Duodenal mucosa (tissue), 2 donors: ENCODE measurements around the gene LTBP3.

ENCODE experiments used
- H3K27ac ChIP-seq: one replicate; pipeline ENCODE4 v1.7.0; 2013; ENCODE audit warnings: low read depth, low read length
- H3K27me3 ChIP-seq, 2 donors: one replicate each; pipeline ENCODE4 v1.7.0; 2013; ENCODE audit warnings: low read length in 2 of 2, control low read depth in 1 of 2; ENCODE audit not compliant: insufficient read depth in 2 of 2, control insufficient read depth in 1 of 2
- H3K36me3 ChIP-seq, 2 donors: one replicate each; pipeline ENCODE4 v1.7.0; 2013; ENCODE audit warnings: low read length in 2 of 2, control low read depth in 1 of 2; ENCODE audit not compliant: insufficient read depth in 2 of 2, control insufficient read depth in 1 of 2
- H3K4me1 ChIP-seq, 2 donors: one replicate each; pipeline ENCODE4 v1.7.0; 2013; ENCODE audit warnings: low read length in 2 of 2, control low read depth in 1 of 2; ENCODE audit not compliant: insufficient read depth in 2 of 2, control insufficient read depth in 1 of 2
- H3K4me3 ChIP-seq, 2 donors: one replicate each; pipeline ENCODE4 v1.7.0; 2013; ENCODE audit warnings: low read length in 2 of 2, low read depth in 1 of 2
- H3K9ac ChIP-seq, 2 donors: one replicate each; pipeline ENCODE4 v1.7.0; 2013; ENCODE audit warnings: low read length in 2 of 2, low read depth in 1 of 2
- H3K9me3 ChIP-seq, 2 donors: one replicate each; pipeline ENCODE4 v1.7.0; 2013; ENCODE audit warnings: low read length in 2 of 2, control low read depth in 1 of 2; ENCODE audit not compliant: control insufficient read depth in 1 of 2

Gene LTBP3

DNA sequence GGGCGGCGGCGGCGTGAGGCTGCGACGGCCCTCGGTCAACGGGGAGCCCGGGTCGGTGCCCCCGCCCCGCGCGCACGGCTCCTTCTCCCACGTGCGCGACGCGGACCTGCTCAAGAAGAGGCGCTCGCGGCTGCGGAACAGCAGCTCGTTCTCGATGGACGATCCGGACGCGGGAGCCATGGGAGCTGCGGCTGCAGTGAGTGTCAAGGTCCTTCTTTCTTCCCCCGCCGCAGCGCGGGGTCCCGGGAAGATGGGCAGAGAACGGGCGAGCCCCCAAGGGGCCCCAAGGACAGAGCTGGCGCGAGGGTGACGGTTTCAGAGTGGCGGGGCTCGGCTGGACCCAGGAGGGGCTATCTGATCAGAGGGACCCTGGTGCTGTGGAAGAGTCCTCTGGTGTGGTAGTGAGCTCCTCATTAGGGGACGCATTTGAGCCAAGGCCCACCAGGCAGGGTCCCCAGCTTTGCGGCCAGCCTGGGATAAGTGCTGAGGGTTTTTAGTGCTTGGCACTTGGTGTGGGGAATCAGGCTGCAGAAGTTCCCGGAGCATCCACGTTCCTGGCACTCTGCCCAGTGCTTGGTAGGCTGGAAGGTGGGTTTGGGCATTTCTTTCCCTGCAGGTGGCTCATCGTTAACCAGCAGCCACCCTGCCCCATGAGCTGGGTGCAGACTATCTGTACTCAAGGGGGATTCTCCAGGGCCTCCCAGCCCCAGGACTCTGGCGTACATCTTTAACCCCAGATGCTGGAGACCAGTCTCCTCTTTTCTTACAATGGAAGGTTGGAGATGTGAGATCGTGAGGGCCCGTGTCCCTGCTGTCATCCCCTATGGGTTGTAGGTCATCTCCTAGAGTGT is 27.5 kb upstream of the LTBP3 start:
- Histone ChIP-seq H3K27me3 (peaks cover 0 to 4% of the 10 kb centered on the region in 2 donors), H3K27ac (no peak overlapping the region), H3K9me3 (no peaks in the 10 kb centered on the region), H3K4me1 (peaks cover 14 to 29% of the 10 kb centered on the region in 2 donors), H3K4me3 (no peak overlapping the region), H3K36me3 (peaks cover 15 to 34% of the 10 kb centered on the region in 2 donors), H3K9ac (no peak overlapping the region)

DNA sequence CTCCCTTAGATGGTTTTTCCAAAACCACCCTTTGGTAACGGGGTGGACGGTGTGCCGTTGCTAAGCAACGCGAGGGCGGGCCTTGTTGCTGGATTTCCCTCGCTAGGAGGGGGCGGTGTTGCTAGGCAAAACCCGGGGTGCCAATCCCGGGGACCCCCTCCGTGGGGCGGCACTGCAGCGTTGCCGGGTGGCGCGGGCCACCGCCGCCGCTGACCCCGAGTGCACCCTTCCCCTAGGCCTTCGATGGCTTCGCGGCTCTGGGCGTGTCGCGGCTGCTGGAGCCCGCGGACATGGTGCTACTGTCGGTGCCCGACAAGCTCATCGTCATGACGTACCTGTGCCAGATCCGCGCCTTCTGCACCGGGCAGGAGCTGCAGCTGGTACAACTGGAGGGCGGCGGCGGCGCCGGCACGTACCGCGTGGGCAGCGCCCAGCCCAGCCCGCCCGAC is 26.6 kb upstream of the LTBP3 start:
- Histone ChIP-seq H3K36me3 (peaks cover 10 to 36% of the 10 kb centered on the region in 2 donors), H3K4me1 (peaks cover 14 to 24% of the 10 kb centered on the region in 2 donors), H3K9ac (no peak overlapping the region), H3K27me3 (peaks cover 0 to 4% of the 10 kb centered on the region in 2 donors), H3K27ac (no peak overlapping the region), H3K9me3 (no peaks in the 10 kb centered on the region), H3K4me3 (no peak overlapping the region)

DNA sequence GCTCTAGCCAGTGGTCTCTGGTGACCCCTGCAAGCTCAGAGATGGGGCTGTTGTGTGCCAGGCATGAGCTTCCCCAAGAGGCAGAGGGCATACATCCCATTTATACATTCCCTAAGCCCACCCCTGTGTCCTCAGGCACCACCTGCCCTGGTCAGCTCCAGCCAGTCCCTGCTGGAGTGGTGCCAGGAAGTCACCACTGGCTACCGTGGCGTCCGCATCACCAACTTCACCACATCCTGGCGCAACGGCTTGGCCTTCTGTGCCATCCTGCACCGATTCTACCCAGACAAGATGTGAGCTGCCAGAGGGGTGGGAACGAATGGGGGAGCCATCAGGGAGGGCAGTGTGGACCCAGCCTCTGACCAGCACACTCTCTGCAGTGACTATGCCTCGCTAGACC is 25.9 kb upstream of the LTBP3 start:
- Histone ChIP-seq H3K36me3 (peaks cover 16 to 42% of the 10 kb centered on the region in 2 donors), H3K4me3 (no peak overlapping the region), H3K9ac (no peak overlapping the region), H3K4me1 (peaks cover 16 to 22% of the 10 kb centered on the region in 2 donors), H3K27me3 (peaks cover 0 to 4% of the 10 kb centered on the region in 2 donors), H3K9me3 (no peaks in the 10 kb centered on the region), H3K27ac (no peak overlapping the region)

DNA sequence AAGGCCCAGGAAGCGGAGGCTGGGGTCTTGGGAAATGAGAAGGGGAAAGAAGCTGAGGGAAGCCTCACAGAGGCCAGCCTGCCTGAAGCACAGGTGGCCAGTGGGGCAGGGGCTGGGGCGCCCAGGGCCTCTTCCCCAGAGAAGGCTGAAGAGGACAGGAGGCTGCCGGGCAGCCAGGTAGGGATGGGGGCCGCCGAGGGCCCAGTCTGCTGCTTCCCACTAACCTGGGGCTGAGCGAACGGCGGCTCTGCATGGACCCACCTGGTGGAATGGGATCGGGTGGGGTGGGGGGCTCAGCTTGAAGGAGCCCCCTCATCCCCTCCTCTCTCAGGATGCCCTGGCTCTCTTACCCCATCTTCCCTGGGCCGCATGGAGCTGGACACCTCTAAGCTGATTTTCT is 25.4 kb upstream of the LTBP3 start:
- no peak overlapping the region for H3K4me3 ChIP-seq
- peaks cover 20 to 23% of the 10 kb centered on the region in 2 donors for H3K4me1 ChIP-seq
- no peaks in the 10 kb centered on the region for H3K9me3 ChIP-seq
- H3K27ac ChIP-seq: no peak overlapping the region
- no peak overlapping the region for H3K9ac ChIP-seq
- peaks cover 16 to 44% of the 10 kb centered on the region in 2 donors for H3K36me3 ChIP-seq
- H3K27me3 ChIP-seq: peaks cover 0 to 4% of the 10 kb centered on the region in 2 donors

DNA sequence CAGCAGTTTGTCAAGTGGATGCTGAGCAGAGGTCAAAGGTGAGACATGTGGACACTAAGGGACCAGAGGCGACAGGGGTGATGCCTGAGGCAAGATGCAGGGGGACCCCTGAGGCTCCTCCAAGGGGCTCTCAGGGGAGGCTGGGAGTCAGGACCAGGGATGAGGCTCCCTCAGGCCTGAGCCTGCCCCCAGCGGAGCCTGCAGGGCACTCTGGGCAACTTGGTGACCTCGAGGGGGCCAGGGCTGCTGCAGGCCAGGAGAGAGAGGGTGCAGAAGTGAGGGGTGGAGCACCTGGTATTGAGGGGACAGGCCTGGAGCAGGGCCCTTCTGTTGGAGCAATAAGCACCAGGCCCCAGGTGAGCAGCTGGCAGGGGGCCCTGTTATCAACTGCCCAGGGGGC is 23.8 kb upstream of the LTBP3 start:
- Histone ChIP-seq H3K27ac (no peak overlapping the region), H3K36me3 (peaks cover 16 to 44% of the 10 kb centered on the region in 2 donors), H3K4me1 (peaks cover 22 to 25% of the 10 kb centered on the region in 2 donors), H3K27me3 (peaks cover 0 to 4% of the 10 kb centered on the region in 2 donors), H3K9ac (no peak overlapping the region), H3K9me3 (no peaks in the 10 kb centered on the region), H3K4me3 (no peak overlapping the region)

DNA sequence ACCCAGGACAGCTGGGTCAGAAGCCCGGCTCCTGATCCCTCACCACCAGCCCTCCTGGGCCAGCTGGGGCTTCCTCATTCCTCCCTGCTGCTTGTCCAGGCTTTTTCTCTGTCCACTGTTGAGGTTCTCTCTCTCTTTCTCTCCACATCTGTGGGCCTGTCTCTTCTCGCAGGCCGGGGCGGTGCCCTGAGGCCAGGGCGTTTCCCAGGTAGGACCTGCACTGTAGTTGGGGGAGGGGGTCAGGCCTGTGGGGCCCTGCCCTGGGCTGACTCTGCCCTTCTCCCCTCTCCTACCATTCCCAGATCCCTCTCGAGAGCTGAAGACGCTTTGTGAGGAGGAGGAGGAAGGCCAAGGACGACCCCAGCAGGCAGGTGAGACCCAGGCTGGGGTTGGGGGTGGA is 22.6 kb upstream of the LTBP3 start:
- H3K27me3 ChIP-seq: peaks cover 0 to 4% of the 10 kb centered on the region in 2 donors
- H3K27ac ChIP-seq: no peak overlapping the region
- no peak overlapping the region for H3K4me3 ChIP-seq
- peaks cover 12 to 37% of the 10 kb centered on the region in 2 donors for H3K36me3 ChIP-seq
- H3K9me3 ChIP-seq: no peaks in the 10 kb centered on the region
- H3K4me1 ChIP-seq: peaks cover 29 to 31% of the 10 kb centered on the region in 2 donors
- no peak overlapping the region for H3K9ac ChIP-seq

DNA sequence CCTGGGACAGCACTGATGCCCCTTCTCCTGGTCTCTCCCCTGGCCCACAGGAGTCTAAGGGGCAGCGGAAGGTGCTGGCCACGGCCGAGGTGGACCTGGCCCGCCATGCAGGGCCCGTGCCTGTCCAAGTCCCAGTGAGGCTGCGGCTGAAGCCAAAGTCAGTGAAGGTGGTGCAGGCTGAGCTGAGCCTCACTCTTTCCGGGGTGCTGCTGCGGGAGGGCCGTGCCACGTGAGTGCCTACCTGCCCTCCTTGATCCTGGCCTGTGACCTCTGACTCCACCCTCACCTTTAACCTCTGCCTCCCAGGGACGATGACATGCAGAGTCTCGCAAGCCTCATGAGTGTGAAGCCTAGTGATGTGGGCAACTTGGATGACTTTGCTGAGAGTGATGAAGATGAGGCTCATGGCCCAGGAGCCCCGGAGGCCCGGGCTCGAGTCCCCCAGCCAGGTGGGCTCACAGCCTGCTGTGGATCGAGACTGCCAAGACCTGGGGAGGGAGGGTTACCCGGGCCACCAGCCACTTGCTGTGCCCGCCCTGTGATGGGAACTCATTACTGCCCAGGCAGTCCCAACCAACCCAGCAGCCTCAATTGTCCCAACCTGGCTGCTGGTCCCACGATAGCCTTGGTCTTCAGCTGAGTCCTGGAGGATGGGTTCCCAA is 22.0 kb upstream of the LTBP3 start:
- Histone ChIP-seq H3K27ac (no peak overlapping the region), H3K4me3 (no peak overlapping the region), H3K36me3 (peaks cover 12 to 37% of the 10 kb centered on the region in 2 donors), H3K27me3 (peaks cover 0 to 4% of the 10 kb centered on the region in 2 donors), H3K9ac (no peak overlapping the region), H3K4me1 (peaks cover 33 to 36% of the 10 kb centered on the region in 2 donors), H3K9me3 (no peaks in the 10 kb centered on the region)

DNA sequence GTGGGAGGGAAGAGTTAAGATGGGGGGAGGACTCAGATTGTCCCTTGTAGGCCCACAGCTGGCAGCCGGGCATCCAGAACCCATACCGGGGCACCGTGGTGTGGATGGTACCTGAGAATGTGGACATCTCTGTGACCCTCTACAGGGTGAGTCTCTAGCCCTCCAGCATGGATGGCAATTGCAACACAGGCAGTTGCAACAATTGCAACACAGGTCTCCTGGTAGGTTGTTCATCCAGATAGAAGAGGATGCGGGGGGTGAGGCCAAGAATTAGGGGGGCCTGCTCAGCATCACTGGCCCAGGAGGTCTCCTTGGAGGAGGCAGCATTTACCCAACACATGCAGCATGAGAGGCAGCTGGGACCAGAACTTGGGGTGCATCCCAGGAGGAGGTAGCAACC is 21.1 kb upstream of the LTBP3 start:
- Histone ChIP-seq H3K9ac (no peak overlapping the region), H3K4me3 (no peak overlapping the region), H3K9me3 (no peaks in the 10 kb centered on the region), H3K36me3 (peaks cover 12 to 32% of the 10 kb centered on the region in 2 donors), H3K27me3 (peaks cover 0 to 2% of the 10 kb centered on the region in 2 donors), H3K4me1 (peaks cover 38% of the 10 kb centered on the region in 2 donors), H3K27ac (no peak overlapping the region)

DNA sequence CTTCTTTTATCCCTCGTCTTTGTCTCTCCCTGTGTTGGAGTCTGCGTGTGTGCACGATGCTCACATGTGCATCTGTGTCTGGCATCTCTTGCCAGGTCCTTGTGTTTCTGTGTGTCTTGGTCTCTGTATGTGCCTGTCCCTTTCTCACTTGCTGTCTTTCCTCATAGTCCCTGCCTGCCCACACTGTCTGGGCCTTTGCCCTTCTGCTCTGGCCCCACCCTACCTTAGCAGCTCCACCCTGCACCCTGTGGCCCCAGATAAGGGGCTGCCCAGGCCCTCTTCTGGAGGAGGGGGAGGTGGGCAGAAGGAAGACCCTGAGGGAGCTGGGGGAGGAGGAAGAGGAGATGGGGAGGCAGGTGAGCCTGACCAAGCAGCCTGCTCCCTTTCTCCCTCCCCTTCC is 20.5 kb upstream of the LTBP3 start:
- Histone ChIP-seq H3K4me3 (peak overlapping the region; percentile 79 to 81), H3K27ac (no peak overlapping the region), H3K9me3 (no peaks in the 10 kb centered on the region), H3K27me3 (no peaks in the 10 kb centered on the region), H3K9ac (peak overlapping the region; percentile 4 to 67), H3K36me3 (peaks cover 12 to 29% of the 10 kb centered on the region in 2 donors), H3K4me1 (peaks cover 39 to 41% of the 10 kb centered on the region in 2 donors)

DNA sequence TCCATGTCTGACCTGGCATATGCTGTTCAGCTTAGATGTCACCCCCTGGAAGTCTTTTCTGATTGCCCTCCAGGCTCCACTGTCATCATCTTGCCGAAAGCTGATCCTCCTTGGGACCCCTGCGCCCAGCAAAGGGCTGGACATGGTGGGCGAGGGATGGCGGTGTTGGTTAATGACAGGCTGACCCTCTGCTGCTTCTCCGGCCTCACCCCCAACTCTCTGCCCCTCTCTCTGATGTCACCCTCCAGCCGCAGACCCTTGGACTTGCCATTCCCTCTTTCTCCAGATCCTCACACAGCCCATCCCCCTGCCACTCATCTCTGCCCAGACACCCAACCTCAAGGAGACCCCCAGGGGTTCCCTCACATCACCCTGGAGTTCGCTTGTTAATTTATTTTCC is 20.0 kb upstream of the LTBP3 start:
- Histone ChIP-seq H3K4me1 (peaks cover 45 to 47% of the 10 kb centered on the region in 2 donors), H3K27ac (no peak overlapping the region), H3K9me3 (no peaks in the 10 kb centered on the region), H3K36me3 (peaks cover 12 to 29% of the 10 kb centered on the region in 2 donors), H3K4me3 (peak overlapping the region; percentile 79 to 81), H3K27me3 (no peaks in the 10 kb centered on the region), H3K9ac (peak overlapping the region; percentile 67 to 80)
